ENCODE results near the gene PTPRD.

PTPRD gene

DNA sequence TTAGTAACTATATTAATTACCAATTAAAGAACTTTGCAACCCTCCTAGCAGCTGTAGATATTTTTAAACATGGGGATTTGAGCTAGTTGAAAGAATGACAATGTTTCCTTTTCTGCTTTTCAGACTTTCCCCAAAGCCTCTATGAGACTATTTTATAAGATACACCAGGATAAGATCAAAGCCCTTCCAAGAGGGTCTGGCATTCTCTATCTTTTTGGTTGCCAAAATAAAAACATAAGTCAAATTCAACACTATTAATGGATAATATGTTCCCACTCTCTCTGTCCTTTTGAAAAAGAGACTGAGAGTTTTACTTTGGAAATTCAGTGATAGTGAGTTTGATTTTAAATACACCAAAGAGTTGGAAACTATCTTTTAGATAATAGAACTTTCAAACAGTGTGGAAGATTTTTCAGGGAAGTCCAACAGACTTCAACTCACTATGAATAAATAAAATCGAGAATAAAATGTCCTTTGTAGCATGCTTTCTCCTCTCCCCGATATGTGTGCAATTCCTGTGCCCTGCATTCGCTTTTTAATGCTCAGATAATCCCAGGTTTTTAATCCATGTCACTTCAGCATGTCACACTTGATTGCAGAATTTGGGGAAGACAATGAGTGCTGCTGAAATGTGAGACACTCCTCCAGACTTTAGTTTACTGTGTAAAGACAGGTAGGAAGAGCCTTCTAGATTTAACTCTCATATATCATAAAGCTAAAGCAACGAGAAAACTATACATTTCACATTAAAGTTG lies 1717.5 kb downstream of the PTPRD start:
- TF ChIP-seq, protein P1, sequence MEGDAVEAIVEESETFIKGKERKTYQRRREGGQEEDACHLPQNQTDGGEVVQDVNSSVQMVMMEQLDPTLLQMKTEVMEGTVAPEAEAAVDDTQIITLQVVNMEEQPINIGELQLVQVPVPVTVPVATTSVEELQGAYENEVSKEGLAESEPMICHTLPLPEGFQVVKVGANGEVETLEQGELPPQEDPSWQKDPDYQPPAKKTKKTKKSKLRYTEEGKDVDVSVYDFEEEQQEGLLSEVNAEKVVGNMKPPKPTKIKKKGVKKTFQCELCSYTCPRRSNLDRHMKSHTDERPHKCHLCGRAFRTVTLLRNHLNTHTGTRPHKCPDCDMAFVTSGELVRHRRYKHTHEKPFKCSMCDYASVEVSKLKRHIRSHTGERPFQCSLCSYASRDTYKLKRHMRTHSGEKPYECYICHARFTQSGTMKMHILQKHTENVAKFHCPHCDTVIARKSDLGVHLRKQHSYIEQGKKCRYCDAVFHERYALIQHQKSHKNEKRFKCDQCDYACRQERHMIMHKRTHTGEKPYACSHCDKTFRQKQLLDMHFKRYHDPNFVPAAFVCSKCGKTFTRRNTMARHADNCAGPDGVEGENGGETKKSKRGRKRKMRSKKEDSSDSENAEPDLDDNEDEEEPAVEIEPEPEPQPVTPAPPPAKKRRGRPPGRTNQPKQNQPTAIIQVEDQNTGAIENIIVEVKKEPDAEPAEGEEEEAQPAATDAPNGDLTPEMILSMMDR (conservative IDR thresholded peaks at IDR 0.05; ENCODE audit: low read length) = no peak
- TF ChIP-seq EZH2phosphoT487 (IDR thresholded peaks at IDR 0.05; ENCODE audit: borderline replicate concordance) = no peak
- H3K4me3 ChIP-seq (ENCODE audit: low read length, poor library complexity, severe bottlenecking) = peak overlapping the region; percentile 30

DNA sequence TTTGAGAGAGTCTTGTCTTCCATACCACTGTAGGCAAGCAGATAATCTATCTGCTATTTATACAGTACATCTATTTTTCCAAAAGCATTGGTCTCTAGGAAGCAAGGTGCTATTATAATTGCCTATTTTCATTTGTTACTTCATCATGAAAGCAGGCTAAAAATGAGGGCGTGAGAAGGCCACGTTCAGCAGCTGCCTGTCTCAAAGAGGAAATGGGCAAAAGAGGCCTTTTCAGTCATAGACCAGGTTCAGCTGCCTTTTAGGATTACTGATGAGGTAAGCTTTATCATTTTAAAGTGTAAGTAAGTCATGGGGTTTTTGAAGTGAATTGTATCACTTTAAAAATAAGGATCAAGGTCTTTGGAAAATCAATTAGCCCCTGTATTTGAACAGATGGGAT lies 1722.1 kb downstream of the PTPRD start:
- Histone ChIP-seq H3K4me2 (ENCODE audit: low read depth, low read length, poor library complexity, severe bottlenecking) (no peak overlapping the region), H3F3A (ENCODE audit: low read depth) (no peaks in the 10 kb centered on the region), H3K79me2 (ENCODE audit: insufficient read depth, low read length) (no peaks in the 10 kb centered on the region), H3K36me3 (ENCODE audit: insufficient read depth, low read length) (no peaks in the 10 kb centered on the region), H3K27me3 (ENCODE audit: insufficient read depth, low read length, poor library complexity, severe bottlenecking) (no peaks in the 10 kb centered on the region), H3K9me2 (replicated peaks; ENCODE audit: low read depth, low read length) (no peaks in the 10 kb centered on the region), H3K4me1 (ENCODE audit: insufficient read depth, low read length, poor library complexity, severe bottlenecking) (peaks cover 17% of the 10 kb centered on the region), H3K9me3 (ENCODE audit: insufficient read depth, low read depth, low read length) (no peaks in the 10 kb centered on the region), H3K4me3 (ENCODE audit: low read length, poor library complexity, severe bottlenecking) (no peak overlapping the region), H4K20me1 (ENCODE audit: insufficient read depth, low read length, poor library complexity, severe bottlenecking) (no peaks in the 10 kb centered on the region), H2AFZ (ENCODE audit: low read length) (no peak overlapping the region; the same call in 1 of the 2 replicates), H3K9ac (ENCODE audit: low read depth, low read length, poor library complexity, severe bottlenecking) (no peak overlapping the region)
- no peak for TF ChIP-seq EZH2phosphoT487 (IDR thresholded peaks at IDR 0.05; ENCODE audit: borderline replicate concordance)
- TF ChIP-seq, protein P1 (conservative IDR thresholded peaks at IDR 0.05; ENCODE audit: low read length) = no peak

More for the DNA sequence above, 1717.5 kb downstream of the PTPRD start:
- H3K79me2 ChIP-seq (ENCODE audit: insufficient read depth, low read length) = no peaks in the 10 kb centered on the region
- no peaks in the 10 kb centered on the region for H3K27me3 ChIP-seq (ENCODE audit: insufficient read depth, low read length, poor library complexity, severe bottlenecking)
- H3K9me3 ChIP-seq (ENCODE audit: insufficient read depth, low read depth, low read length) = no peaks in the 10 kb centered on the region
- peaks cover 14% of the 10 kb centered on the region for H3K4me1 ChIP-seq (ENCODE audit: insufficient read depth, low read length, poor library complexity, severe bottlenecking)
- H3K4me2 ChIP-seq (ENCODE audit: low read depth, low read length, poor library complexity, severe bottlenecking) = peak overlapping the region; percentile 54
- no peaks in the 10 kb centered on the region for H4K20me1 ChIP-seq (ENCODE audit: insufficient read depth, low read length, poor library complexity, severe bottlenecking)
- H3K9me2 ChIP-seq (replicated peaks; ENCODE audit: low read depth, low read length) = no peaks in the 10 kb centered on the region
- no peaks in the 10 kb centered on the region for H3F3A ChIP-seq (ENCODE audit: low read depth)
- H2AFZ ChIP-seq (ENCODE audit: low read length) = peak overlapping the region; percentile 87
- H3K9ac ChIP-seq (ENCODE audit: low read depth, low read length, poor library complexity, severe bottlenecking) = no peak overlapping the region
- H3K36me3 ChIP-seq (ENCODE audit: insufficient read depth, low read length) = no peaks in the 10 kb centered on the region

GRCh38 chr9:8889100-8889499 lies 1723.7 kb downstream of the PTPRD start:
- Histone ChIP-seq H3K9me3 (ENCODE audit: insufficient read depth, low read depth, low read length) (no peaks in the 10 kb centered on the region), H3F3A (ENCODE audit: low read depth) (no peaks in the 10 kb centered on the region), H3K4me1 (ENCODE audit: insufficient read depth, low read length, poor library complexity, severe bottlenecking) (peaks cover 16% of the 10 kb centered on the region), H3K4me3 (ENCODE audit: low read length, poor library complexity, severe bottlenecking) (no peak overlapping the region), H3K4me2 (ENCODE audit: low read depth, low read length, poor library complexity, severe bottlenecking) (no peak overlapping the region), H3K36me3 (ENCODE audit: insufficient read depth, low read length) (no peaks in the 10 kb centered on the region), H3K79me2 (ENCODE audit: insufficient read depth, low read length) (no peaks in the 10 kb centered on the region), H3K27me3 (ENCODE audit: insufficient read depth, low read length, poor library complexity, severe bottlenecking) (no peaks in the 10 kb centered on the region), H3K9me2 (replicated peaks; ENCODE audit: low read depth, low read length) (no peaks in the 10 kb centered on the region), H2AFZ (ENCODE audit: low read length) (no peak overlapping the region), H4K20me1 (ENCODE audit: insufficient read depth, low read length, poor library complexity, severe bottlenecking) (no peaks in the 10 kb centered on the region), H3K9ac (ENCODE audit: low read depth, low read length, poor library complexity, severe bottlenecking) (no peak overlapping the region)
- TF ChIP-seq, protein P1 (conservative IDR thresholded peaks at IDR 0.05; ENCODE audit: low read length) = no peak
- TF ChIP-seq EZH2phosphoT487 (IDR thresholded peaks at IDR 0.05; ENCODE audit: borderline replicate concordance) = no peak

Data from Loucy (cell line).